Esophagus muscularis mucosa (tissue), 4 donors: ENCODE measurements around the gene SLC29A2.

ENCODE experiments used
- EP300 ChIP-seq: sonication (generic); formaldehyde crosslinking; IDR thresholded peaks from one replicate; pipeline ENCODE4 v1.6.1; 2017; ENCODE audit warnings: antibody characterized with exemption
- POLR2A ChIP-seq: fragments of 450-650 bp; IDR thresholded peaks from one replicate; pipeline ENCODE4 v1.6.1; 2017; ENCODE audit warnings: antibody characterized with exemption, moderate library complexity, mild to moderate bottlenecking, low read depth
- POLR2AphosphoS5 ChIP-seq, 2 donors: sonication (generic); formaldehyde crosslinking; IDR thresholded peaks; one replicate each; pipeline ENCODE4 v1.6.1; 2017; ENCODE audit warnings: antibody characterized with exemption in 2 of 2
- TF ChIP-seq, protein P1 (sequence below), 3 experiments: fragments of 200-600 bp in 2 of 3; fragments of 450-650 bp in 1 of 3; sonication (generic) in 2 of 3; IDR thresholded peaks; one replicate each; pipeline ENCODE4 v1.5.1; 2017 to 2019; ENCODE audit warnings: antibody characterized with exemption in 3 of 3, mild to moderate bottlenecking in 2 of 3, moderate library complexity in 1 of 3

DNA sequence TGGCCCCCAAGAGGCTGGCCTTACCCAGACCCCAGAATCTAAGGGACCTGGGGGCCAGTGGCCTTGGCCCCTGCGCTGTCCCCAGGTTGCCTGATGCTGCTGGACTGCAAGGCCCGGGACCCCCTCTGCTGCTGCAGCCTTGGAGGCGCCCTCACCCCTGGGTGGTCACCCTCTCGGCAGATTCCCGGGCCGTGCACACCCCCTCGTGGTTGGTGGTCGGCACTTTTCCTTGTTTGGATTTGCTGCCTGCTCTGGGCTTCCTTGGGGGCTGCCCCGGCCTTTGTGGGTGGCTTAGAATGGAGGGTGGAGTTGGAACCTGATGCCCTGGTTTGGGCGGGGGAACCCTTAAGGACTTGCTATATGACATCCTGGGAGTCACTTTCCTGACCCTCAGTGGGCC lies 40.6 kb downstream of the SLC29A2 start:
- TF ChIP-seq, protein P1, sequence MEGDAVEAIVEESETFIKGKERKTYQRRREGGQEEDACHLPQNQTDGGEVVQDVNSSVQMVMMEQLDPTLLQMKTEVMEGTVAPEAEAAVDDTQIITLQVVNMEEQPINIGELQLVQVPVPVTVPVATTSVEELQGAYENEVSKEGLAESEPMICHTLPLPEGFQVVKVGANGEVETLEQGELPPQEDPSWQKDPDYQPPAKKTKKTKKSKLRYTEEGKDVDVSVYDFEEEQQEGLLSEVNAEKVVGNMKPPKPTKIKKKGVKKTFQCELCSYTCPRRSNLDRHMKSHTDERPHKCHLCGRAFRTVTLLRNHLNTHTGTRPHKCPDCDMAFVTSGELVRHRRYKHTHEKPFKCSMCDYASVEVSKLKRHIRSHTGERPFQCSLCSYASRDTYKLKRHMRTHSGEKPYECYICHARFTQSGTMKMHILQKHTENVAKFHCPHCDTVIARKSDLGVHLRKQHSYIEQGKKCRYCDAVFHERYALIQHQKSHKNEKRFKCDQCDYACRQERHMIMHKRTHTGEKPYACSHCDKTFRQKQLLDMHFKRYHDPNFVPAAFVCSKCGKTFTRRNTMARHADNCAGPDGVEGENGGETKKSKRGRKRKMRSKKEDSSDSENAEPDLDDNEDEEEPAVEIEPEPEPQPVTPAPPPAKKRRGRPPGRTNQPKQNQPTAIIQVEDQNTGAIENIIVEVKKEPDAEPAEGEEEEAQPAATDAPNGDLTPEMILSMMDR (IDR thresholded peaks at IDR 0.05): no peak
- TF ChIP-seq POLR2A (no peak), EP300 (no peak), POLR2AphosphoS5 (IDR thresholded peaks at IDR 0.05) (no peak)
